ENCODE measurements around the gene FABP3. TPM values are rescaled to one million over a fixed set of nuclear protein-coding genes. Genes with fewer than 3 reads are reported as not detected.

Gene FABP3
- total and polyA plus RNA-seq, 2 of the 4 experiments (the other 2 are of a cell fraction): 4.8 to 8.6 TPM

GRCh38 chr1:31368611-31369107, 4.2 kb downstream of the FABP3 start:
- no peak overlapping the region for H4K8ac ChIP-seq (ENCODE audit: low read depth in 2 of 2, low read length in 2 of 2)
- intact Hi-C loops (cut with micrococcal nuclease): no loop called here
- no peak overlapping the region for H2AK5ac ChIP-seq (ENCODE audit: low read depth, low read length)
- 67% methylated on average over 1 of the region's 3 CpGs; no CpG with 5 or more reads in 1 of the 2 experiments for WGBS, 2 experiments (ENCODE audit: extremely low coverage in 2 of 2, insufficient read length in 1 of 2)
- H3K79me1 ChIP-seq (ENCODE audit: low read depth in 1 of 2, low read length in 2 of 2): no peaks in the 10 kb centered on the region
- H3K23ac ChIP-seq (ENCODE audit: low read depth, low read length): no peak overlapping the region
- dilution Hi-C loops (cut with HindIII; ENCODE audit: low sequenced_read_pairs, unreplicated experiment): no loop called here
- no peak overlapping the region for H3K56ac ChIP-seq (ENCODE audit: extremely low read depth, insufficient read depth, low read length)
- ChIA-PET CTCF (no interaction called here), POLR2A (ENCODE audit: unreplicated experiment) (no interaction called here)
- H4K20me1 ChIP-seq (ENCODE audit: insufficient read depth, low read length): no peaks in the 10 kb centered on the region
- H3K36me3 ChIP-seq (ENCODE audit: control insufficient read depth, insufficient read depth, low read length): peaks cover 15% of the 10 kb centered on the region; the same call in 1 of the 2 replicates
- no peak overlapping the region for H3K4me3 ChIP-seq (ENCODE audit: insufficient read depth, low read depth, low read length)
- no peak overlapping the region for H2BK120ac ChIP-seq (ENCODE audit: low read depth, low read length)
- H3K9me3 ChIP-seq (ENCODE audit: control insufficient read depth, insufficient read depth, low read length): no peaks in the 10 kb centered on the region
- no peak overlapping the region for H3K14ac ChIP-seq (replicated peaks; ENCODE audit: low read depth, low read length)
- no peaks in the 10 kb centered on the region for H3K27me3 ChIP-seq (ENCODE audit: control insufficient read depth, insufficient read depth, low read length)
- H3K27ac ChIP-seq (ENCODE audit: insufficient read depth, low read length): no peak overlapping the region
- H3K9me1 ChIP-seq (ENCODE audit: insufficient read depth, low read length): peaks cover 4% of the 10 kb centered on the region
- H4K5ac ChIP-seq (ENCODE audit: low read depth, low read length): no peak overlapping the region
- no peak overlapping the region for H2BK5ac ChIP-seq (ENCODE audit: low read depth, low read length, poor library complexity, severe bottlenecking)
- DNase-seq (no peak), ATAC-seq (ENCODE audit: low read depth) (no peak)
- no peak overlapping the region for H3K4ac ChIP-seq (ENCODE audit: low read depth, low read length)
- no peak overlapping the region for H3K4me2 ChIP-seq (ENCODE audit: low read depth, low read length)
- no peak overlapping the region for H2BK20ac ChIP-seq (ENCODE audit: low read depth, low read length)
- BruUV-seq (replicated peaks): no TSS peak
- no peak overlapping the region for H2BK15ac ChIP-seq (ENCODE audit: low read depth, low read length)
- no peak overlapping the region for H2AFZ ChIP-seq (replicated peaks; ENCODE audit: low read length, poor library complexity)
- TF ChIP-seq RAD21 (IDR thresholded peaks at IDR 0.05; ENCODE audit: low read length) (no peak), MAZ (IDR thresholded peaks at IDR 0.05; ENCODE audit: borderline replicate concordance, low read depth, low read length) (no peak), CTCF (conservative IDR thresholded peaks at IDR 0.05; ENCODE audit: low read depth, low read length) (no peak), MAFK (IDR thresholded peaks at IDR 0.05; ENCODE audit: low read depth, low read length) (no peak), USF2 (IDR thresholded peaks at IDR 0.05; ENCODE audit: low read depth, low read length) (no peak), MXI1 (IDR thresholded peaks at IDR 0.05; ENCODE audit: borderline replicate concordance, low read depth, low read length) (no peak), CHD1 (IDR thresholded peaks at IDR 0.05; ENCODE audit: low read depth, low read length) (no peak), BHLHE40 (IDR thresholded peaks at IDR 0.05; ENCODE audit: low read depth, low read length) (no peak), RCOR1 (IDR thresholded peaks at IDR 0.05; ENCODE audit: insufficient replicate concordance, low read length) (no peak)
- TF ChIP-seq, protein P1, sequence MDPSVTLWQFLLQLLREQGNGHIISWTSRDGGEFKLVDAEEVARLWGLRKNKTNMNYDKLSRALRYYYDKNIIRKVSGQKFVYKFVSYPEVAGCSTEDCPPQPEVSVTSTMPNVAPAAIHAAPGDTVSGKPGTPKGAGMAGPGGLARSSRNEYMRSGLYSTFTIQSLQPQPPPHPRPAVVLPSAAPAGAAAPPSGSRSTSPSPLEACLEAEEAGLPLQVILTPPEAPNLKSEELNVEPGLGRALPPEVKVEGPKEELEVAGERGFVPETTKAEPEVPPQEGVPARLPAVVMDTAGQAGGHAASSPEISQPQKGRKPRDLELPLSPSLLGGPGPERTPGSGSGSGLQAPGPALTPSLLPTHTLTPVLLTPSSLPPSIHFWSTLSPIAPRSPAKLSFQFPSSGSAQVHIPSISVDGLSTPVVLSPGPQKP (IDR thresholded peaks at IDR 0.05; ENCODE audit: borderline replicate concordance, low read depth, low read length): no peak
- H3K4me1 ChIP-seq (ENCODE audit: control insufficient read depth, insufficient read depth, low read length): peaks cover 5% of the 10 kb centered on the region; the same call in 1 of the 2 replicates
- H3K18ac ChIP-seq (ENCODE audit: low read depth, low read length): no peak overlapping the region
- H3K9ac ChIP-seq (ENCODE audit: low read depth, low read length): no peak overlapping the region
- H2AK9ac ChIP-seq (replicated peaks; ENCODE audit: low read depth, low read length, poor library complexity): no peak overlapping the region
- no peak overlapping the region for H4K91ac ChIP-seq (ENCODE audit: insufficient read depth, low read depth, low read length)
- in situ Hi-C loops (cut with MboI; ENCODE audit: low sequenced_read_pairs): no loop called here

Data from IMR-90 (cell line).